Measurements from ENCODE around the gene CEP72. TPM values are rescaled to one million over a fixed set of nuclear protein-coding genes. Genes with fewer than 3 reads are reported as not detected.
"Not testable (repeated sequence)": the region's sequence is repeated elsewhere in the genome, so short reads cannot be mapped to it uniquely, and the experiment has no call there.

Gene CEP72
- total and polyA plus RNA-seq, 10 of the 15 experiments (the other 5 are each of a cell fraction or from before 2014, with no cell fraction given) = 0.35 to 13.5 (median 8.3) TPM

GRCh38 chr5:679166-679895 lies 67.2 kb downstream of the CEP72 start:
- 43% methylated on average over 11 of the region's 17 CpGs for WGBS (ENCODE audit: insufficient coverage, insufficient replicate concordance, low lambda C conversion rate, missing lambda C conversion rate)
- RAD21 ChIA-PET (ENCODE audit: unreplicated experiment); in situ Hi-C loops (cut with MboI); DNase-seq (ENCODE audit: low read depth, low spot score); H3K4me1 ChIP-seq (ENCODE audit: control insufficient read depth, insufficient read depth, low read length); H3K4me2 ChIP-seq (ENCODE audit: control insufficient read depth, insufficient read depth); POLR2A ChIA-PET; BruUV-seq (replicated peaks); H4K20me1 ChIP-seq (ENCODE audit: control insufficient read depth, insufficient read depth); H3K9ac ChIP-seq (ENCODE audit: control insufficient read depth, insufficient read depth, low read length); ATAC-seq; H3K79me2 ChIP-seq (ENCODE audit: control insufficient read depth, insufficient read depth, low read length); FAIRE-seq; H3K27ac ChIP-seq (ENCODE audit: control insufficient read depth, insufficient read depth); H3K4me3 ChIP-seq; H3K36me3 ChIP-seq (ENCODE audit: control insufficient read depth in 2 of 2, insufficient read depth in 2 of 2, low read length in 1 of 2); H3K9me3 ChIP-seq (replicated peaks; ENCODE audit: control insufficient read depth, insufficient read depth, low read length); H2AFZ ChIP-seq (ENCODE audit: control insufficient read depth, low read depth, low read length); intact Hi-C loops (cut with micrococcal nuclease; ENCODE audit: unreplicated experiment); H3K27me3 ChIP-seq (replicated peaks in 1 of 2; ENCODE audit: control insufficient read depth in 2 of 2, insufficient read depth in 2 of 2, low read length in 1 of 2); CTCF ChIA-PET: not testable (repeated sequence)
- SMC1A ChIA-PET (ENCODE audit: uncharacterized antibody, unreplicated experiment) = interaction anchor here (0.7 kb wide), 1 partner anchor 362 kb away, joined by 3 read pairs; no protein-coding TSS in a partner anchor

- H3K36me3 ChIP-seq (ENCODE audit: control insufficient read depth in 2 of 2, insufficient read depth in 2 of 2, low read length in 1 of 2); CTCF ChIA-PET; H3K9me3 ChIP-seq (replicated peaks; ENCODE audit: control insufficient read depth, insufficient read depth, low read length); ATAC-seq; SMC1A ChIA-PET (ENCODE audit: uncharacterized antibody, unreplicated experiment); FAIRE-seq; H3K4me1 ChIP-seq (ENCODE audit: control insufficient read depth, insufficient read depth, low read length); BruUV-seq (replicated peaks); H4K20me1 ChIP-seq (ENCODE audit: control insufficient read depth, insufficient read depth); H3K27ac ChIP-seq (ENCODE audit: control insufficient read depth, insufficient read depth); intact Hi-C loops (cut with micrococcal nuclease; ENCODE audit: unreplicated experiment); RAD21 ChIA-PET (ENCODE audit: unreplicated experiment); H3K4me3 ChIP-seq; DNase-seq (ENCODE audit: low read depth, low spot score); H3K9ac ChIP-seq (ENCODE audit: control insufficient read depth, insufficient read depth, low read length); H3K79me2 ChIP-seq (ENCODE audit: control insufficient read depth, insufficient read depth, low read length); H3K4me2 ChIP-seq (ENCODE audit: control insufficient read depth, insufficient read depth); H3K27me3 ChIP-seq (replicated peaks in 1 of 2; ENCODE audit: control insufficient read depth in 2 of 2, insufficient read depth in 2 of 2, low read length in 1 of 2); POLR2A ChIA-PET; H2AFZ ChIP-seq (ENCODE audit: control insufficient read depth, low read depth, low read length): not testable (repeated sequence)
- WGBS (ENCODE audit: insufficient coverage, insufficient replicate concordance, low lambda C conversion rate, missing lambda C conversion rate) = 20% methylated on average over 1 of the region's 32 CpGs
- in situ Hi-C loops (cut with MboI) = loop anchor here (5.0 kb wide), 1 partner anchor 97 kb away; no protein-coding TSS in a partner anchor
Measured at GRCh38 chr5:680118-680795, 68.1 kb downstream of the CEP72 start.

- H3K4me1 ChIP-seq (ENCODE audit: control insufficient read depth, insufficient read depth, low read length); H3K27me3 ChIP-seq (replicated peaks in 1 of 2; ENCODE audit: control insufficient read depth in 2 of 2, insufficient read depth in 2 of 2, low read length in 1 of 2); H3K9ac ChIP-seq (ENCODE audit: control insufficient read depth, insufficient read depth, low read length); H4K20me1 ChIP-seq (ENCODE audit: control insufficient read depth, insufficient read depth); H3K4me2 ChIP-seq (ENCODE audit: control insufficient read depth, insufficient read depth); CTCF ChIA-PET; ATAC-seq; H2AFZ ChIP-seq (ENCODE audit: control insufficient read depth, low read depth, low read length); RAD21 ChIA-PET (ENCODE audit: unreplicated experiment); H3K27ac ChIP-seq (ENCODE audit: control insufficient read depth, insufficient read depth); H3K79me2 ChIP-seq (ENCODE audit: control insufficient read depth, insufficient read depth, low read length); SMC1A ChIA-PET (ENCODE audit: uncharacterized antibody, unreplicated experiment); FAIRE-seq; DNase-seq (ENCODE audit: low read depth, low spot score); H3K9me3 ChIP-seq (replicated peaks; ENCODE audit: control insufficient read depth, insufficient read depth, low read length); BruUV-seq (replicated peaks); H3K4me3 ChIP-seq; POLR2A ChIA-PET; intact Hi-C loops (cut with micrococcal nuclease; ENCODE audit: unreplicated experiment); H3K36me3 ChIP-seq (ENCODE audit: control insufficient read depth in 2 of 2, insufficient read depth in 2 of 2, low read length in 1 of 2): not testable (repeated sequence)
- in situ Hi-C loops (cut with MboI) = loop anchor here (5.0 kb wide), 1 partner anchor 96 kb away; no protein-coding TSS in a partner anchor
- 58% methylated on average over 13 of the region's 13 CpGs for WGBS (ENCODE audit: insufficient coverage, insufficient replicate concordance, low lambda C conversion rate, missing lambda C conversion rate)
Measured at GRCh38 chr5:680836-681235, 68.7 kb downstream of the CEP72 start.

All from GM12878 (cell line).